ENCODE results near the gene TRAPPC13.
"Not testable (repeated sequence)": the region's sequence is repeated elsewhere in the genome, so short reads cannot be mapped to it uniquely, and the experiment has no call there.

Gene TRAPPC13

GRCh38 chr5:65624571-65625555 lies at the start of gene TRAPPC13, which contains the start of gene SHLD3:
Gene TRAPPC13 (plus strand): TSS chr5:65625027. CDS start chr5:65625061, 34 bp downstream.
Gene SHLD3 (plus strand): TSS chr5:65625027. CDS start chr5:65629588, 4,561 bp downstream.
- DNase-seq (ENCODE audit: low read depth, low spot score) = peak; percentile 96

- no peak for DNase-seq (ENCODE audit: low read depth, low spot score)
Measured at GRCh38 chr5:65577141-65577540, 47.7 kb upstream of the TRAPPC13 start.

GRCh38 chr5:65588694-65589093 lies 36.1 kb upstream of the TRAPPC13 start:
- no peak for DNase-seq (ENCODE audit: low read depth, low spot score)

- not testable (repeated sequence) for DNase-seq (ENCODE audit: low read depth, low spot score)
Measured at GRCh38 chr5:65601761-65602160, 23.1 kb upstream of the TRAPPC13 start.

- no peak for DNase-seq (ENCODE audit: low read depth, low spot score)
Measured at GRCh38 chr5:65611524-65611923, 13.3 kb upstream of the TRAPPC13 start.

GRCh38 chr5:65612298-65612907 lies 12.4 kb upstream of the TRAPPC13 start:
- DNase-seq (ENCODE audit: low read depth, low spot score) = no peak

- no peak for DNase-seq (ENCODE audit: low read depth, low spot score)
Measured at GRCh38 chr5:65620021-65620420, 4.8 kb upstream of the TRAPPC13 start.

- not testable (repeated sequence) for DNase-seq (ENCODE audit: low read depth, low spot score)
Measured at GRCh38 chr5:65621961-65622360, 2.9 kb upstream of the TRAPPC13 start.

- DNase-seq (ENCODE audit: low read depth, low spot score) = no peak
Measured at GRCh38 chr5:65623482-65623881, 1.3 kb upstream of the TRAPPC13 start.

GRCh38 chr5:65624025-65624570 lies 729 bp upstream of the TRAPPC13 start, which contains the start of gene TRIM23:
Gene TRIM23 (minus strand): TSS chr5:65624333. CDS start chr5:65624274, 59 bp downstream.
- peak; percentile 96 for DNase-seq (ENCODE audit: low read depth, low spot score)

GRCh38 chr5:65625743-65626142 lies 916 bp downstream of the TRAPPC13 start:
- DNase-seq (ENCODE audit: low read depth, low spot score) = no peak

- DNase-seq (ENCODE audit: low read depth, low spot score) = no peak
Measured at GRCh38 chr5:65630981-65631380, 6.2 kb downstream of the TRAPPC13 start.

- peak; percentile 18 for DNase-seq (ENCODE audit: low read depth, low spot score)
Measured at GRCh38 chr5:65640240-65640639, 15.4 kb downstream of the TRAPPC13 start.

- no peak for DNase-seq (ENCODE audit: low read depth, low spot score)
Measured at GRCh38 chr5:65646938-65647337, 22.1 kb downstream of the TRAPPC13 start.

GRCh38 chr5:65647941-65648340 lies 23.1 kb downstream of the TRAPPC13 start:
- no peak for DNase-seq (ENCODE audit: low read depth, low spot score)

- no peak for DNase-seq (ENCODE audit: low read depth, low spot score)
Measured at GRCh38 chr5:65651144-65651543, 26.3 kb downstream of the TRAPPC13 start.

GRCh38 chr5:65654713-65655112 lies 29.9 kb downstream of the TRAPPC13 start:
- no peak for DNase-seq (ENCODE audit: low read depth, low spot score)

GRCh38 chr5:65663804-65664521 lies 39.1 kb downstream of the TRAPPC13 start:
- DNase-seq (ENCODE audit: low read depth, low spot score) = peak; percentile 21

GRCh38 chr5:65668696-65669095 lies 43.9 kb downstream of the TRAPPC13 start:
- no peak for DNase-seq (ENCODE audit: low read depth, low spot score)

GRCh38 chr5:65672796-65673195 lies 48.0 kb downstream of the TRAPPC13 start:
- no peak for DNase-seq (ENCODE audit: low read depth, low spot score)

GRCh38 chr5:65674749-65675148 lies 49.9 kb downstream of the TRAPPC13 start:
- no peak for DNase-seq (ENCODE audit: low read depth, low spot score)

All from ELF-1 (cell line).